ENCODE data around the gene EIF5.
"Not testable (repeated sequence)": the region's sequence is repeated elsewhere in the genome, so short reads cannot be mapped to it uniquely, and the experiment has no call there.

The EIF5 gene

DNA sequence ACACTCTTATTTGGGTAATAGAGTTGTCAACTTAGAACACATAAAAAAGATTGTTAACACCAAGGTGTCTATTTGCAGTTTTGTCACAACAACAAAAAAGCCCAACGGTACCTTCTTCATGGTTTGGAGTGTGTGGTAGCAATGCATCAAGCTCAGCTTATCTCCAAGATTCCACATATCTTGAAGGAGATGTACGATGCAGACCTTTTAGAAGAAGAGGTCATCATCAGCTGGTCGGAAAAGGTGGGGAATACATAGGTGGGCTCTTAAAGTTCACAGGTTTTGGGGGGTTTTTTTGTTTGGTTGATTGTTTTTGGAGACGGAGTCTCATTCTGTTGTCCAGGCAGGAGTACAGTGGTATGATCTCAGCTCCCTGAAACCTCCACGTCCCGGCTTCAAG lies 5.5 kb downstream of the EIF5 start:
- no peak for DNase-seq

DNA sequence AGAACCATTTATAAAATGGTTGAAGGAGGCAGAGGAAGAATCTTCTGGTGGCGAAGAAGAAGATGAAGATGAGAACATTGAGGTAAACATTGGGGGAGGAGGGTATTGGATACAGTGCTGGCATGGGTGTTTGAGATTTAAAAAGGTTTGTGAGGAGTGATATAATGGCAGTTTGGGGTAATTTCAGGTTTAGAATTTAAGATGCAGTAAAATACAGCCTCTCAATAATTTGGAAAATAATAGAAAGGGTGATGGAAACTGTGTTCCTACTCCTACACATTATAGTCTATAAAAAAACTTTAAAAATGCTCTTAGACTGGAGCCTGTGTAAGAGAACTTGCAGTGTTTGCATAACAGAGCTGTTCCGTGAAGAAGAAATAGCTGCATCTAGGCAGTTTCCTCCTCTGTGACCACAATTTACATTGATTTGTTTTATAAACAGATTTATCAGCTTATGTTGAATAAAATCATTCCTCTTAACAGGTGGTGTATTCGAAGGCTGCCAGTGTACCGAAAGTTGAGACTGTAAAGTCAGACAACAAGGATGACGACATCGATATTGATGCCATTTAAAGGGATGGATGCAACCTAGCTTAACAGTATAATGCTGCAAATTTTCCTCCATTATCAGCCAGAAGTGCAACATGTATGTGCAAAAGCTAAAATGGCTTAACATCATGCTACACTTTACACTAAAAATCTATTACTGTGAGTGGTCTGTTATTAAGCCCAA lies 6.6 kb downstream of the EIF5 start:
- DNase-seq, result no peak

DNA sequence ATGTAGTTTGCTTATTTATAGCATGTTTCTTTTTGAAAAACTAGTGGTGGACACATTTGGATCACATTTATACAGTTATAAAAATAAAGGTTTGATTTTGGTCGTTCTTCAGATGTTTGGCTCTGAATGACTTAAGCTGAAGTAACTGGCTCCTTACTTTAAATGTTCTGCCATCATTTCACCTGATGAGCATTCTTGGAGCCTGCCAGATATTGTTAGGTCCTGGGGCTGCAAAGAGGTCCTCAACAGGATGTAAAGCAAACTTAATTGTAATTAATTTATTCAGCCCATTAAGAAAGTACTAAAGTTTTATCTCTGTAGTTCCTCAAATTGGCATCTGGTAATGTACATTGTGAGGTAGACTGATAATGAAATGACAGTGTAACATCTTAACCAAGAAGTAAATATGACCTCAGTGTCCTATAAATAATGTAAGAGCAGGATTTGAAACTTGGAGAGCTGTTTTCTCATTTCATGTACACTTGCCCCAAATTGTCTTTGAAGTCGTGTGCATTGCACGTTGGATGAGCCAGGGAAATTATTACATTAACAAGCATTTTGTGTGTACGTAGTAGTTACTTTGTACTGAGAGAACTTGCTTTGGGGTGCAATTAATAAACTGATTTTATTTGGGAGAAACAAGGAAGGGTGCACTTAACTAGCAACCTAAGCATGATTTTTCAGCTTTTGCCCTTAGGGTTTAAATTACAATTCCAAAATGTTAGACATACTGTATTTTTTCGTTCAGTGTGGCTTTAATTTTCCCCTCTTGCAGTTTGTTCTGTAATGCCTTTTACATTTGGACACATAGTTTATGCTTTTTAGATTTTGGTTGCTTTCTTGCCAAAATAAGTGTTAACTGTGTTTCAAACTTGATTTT lies 7.5 kb downstream of the EIF5 start:
- no peak for DNase-seq

- no peak for DNase-seq
These were observed 9.3 kb downstream of the EIF5 start for GRCh38 chr14:103343164-103343879.

- DNase-seq, result no peak
These were observed 10.1 kb downstream of the EIF5 start for GRCh38 chr14:103343905-103344797.

DNA sequence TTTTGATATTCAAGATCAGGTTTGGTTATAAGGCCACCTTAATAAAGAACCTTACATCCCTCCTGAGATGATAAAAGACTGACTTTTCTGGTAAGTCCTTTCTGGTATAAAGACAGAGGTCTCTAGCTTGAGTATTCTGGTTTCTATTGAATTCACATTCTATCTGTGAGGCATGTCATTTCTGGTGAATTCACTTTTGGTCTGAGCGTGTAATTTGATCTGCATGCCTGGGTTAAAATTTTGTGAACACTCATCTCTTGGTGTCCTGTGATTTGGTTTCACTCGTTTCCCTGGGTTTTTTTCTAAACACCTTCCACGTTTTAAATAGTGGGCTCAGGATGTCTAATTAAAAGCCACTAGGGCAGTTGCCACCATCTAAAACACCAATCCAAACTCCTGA lies 12.2 kb downstream of the EIF5 start:
- no peak for DNase-seq

DNA sequence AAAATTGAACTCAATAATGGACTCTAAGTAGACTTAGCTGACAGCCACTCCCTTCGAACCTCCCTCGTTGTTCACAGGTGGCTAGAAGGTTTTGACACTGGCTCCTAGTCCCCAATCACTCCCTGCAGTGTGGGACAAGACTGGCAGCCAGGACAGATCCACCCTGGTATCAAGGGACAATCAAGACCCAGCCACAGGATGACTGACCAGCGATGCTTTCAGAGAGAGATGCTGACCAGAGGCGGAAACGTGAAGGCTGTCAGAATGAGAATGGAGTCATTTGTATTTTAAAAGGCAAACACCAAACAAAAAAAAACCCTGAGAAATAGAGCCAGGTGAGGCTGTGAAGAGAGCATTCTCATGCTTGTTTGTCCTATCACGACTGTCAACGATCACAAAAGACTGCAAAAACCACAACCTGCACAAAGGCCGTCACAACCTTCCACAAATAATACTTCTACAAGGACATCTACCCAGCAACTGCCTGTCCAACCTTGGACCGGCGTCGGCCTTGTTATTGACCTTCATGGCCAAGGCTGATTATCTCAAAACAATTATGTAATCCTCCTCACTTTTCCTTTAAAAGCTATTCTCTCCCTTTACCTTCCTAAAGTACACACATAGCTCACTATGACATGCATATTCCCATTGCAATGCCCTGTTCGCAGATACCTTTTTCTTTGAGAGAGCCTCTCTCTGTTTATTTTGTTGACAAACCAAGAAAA lies 13.2 kb downstream of the EIF5 start:
- no peak for DNase-seq

DNA sequence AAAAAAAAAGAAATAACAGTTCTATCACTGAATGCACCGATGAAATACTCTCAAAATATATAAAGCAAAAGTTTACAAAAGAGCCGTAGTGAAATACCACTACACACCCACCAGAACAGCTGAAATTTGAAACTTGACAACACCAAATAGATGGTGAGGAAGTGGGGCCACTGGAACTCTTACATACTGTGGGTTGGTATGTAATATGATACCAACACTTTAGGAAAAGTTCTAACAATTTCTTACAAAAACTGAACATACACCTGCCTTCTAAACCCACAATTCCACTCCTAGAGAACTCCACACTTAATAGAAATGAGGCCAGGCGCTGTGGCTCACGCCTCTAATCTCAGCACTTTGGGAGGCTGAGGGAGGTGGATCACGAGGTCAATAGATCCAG lies 14.1 kb downstream of the EIF5 start:
- DNase-seq, result no peak

- no peak for DNase-seq
These were observed 15.9 kb downstream of the EIF5 start for GRCh38 chr14:103349982-103350381.

DNA sequence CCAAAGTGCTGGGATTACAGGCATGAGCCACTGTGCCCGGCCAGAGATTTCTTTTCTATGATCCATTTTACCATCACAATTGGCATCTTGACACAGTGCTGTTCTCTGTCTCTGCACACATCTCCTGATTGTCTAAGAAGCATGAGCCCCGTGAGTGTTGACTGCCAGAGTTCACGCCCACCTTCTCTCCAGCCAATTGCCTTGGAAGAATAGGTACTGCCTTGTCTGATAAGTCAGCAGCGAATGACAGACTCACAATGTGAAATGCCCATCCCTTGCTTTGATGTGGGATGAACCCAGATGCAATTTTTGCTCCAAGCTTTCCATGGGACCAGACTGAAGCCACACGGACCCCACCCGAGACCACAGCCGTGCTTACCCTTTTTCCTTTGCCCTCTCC lies 19.3 kb downstream of the EIF5 start:
- DNase-seq, result no peak

DNA sequence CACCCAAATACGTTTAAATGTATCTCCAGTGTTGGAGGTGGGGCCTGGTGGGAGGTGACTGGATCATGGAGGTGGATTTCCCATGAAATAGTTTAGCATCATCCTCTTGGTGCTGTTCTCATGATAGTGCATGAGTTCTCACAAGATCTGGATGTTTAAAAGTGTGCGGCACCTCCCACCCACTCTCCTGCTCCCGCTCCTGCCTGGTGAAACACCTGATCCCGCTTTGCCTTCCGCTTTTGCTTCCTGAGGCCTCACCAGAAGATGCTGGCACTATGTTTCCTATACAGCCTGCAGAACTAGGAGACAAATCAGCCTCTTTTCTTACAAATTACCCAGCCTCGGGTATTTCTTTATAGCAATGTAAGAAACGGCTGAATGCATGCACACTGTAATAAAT lies 20.1 kb downstream of the EIF5 start:
- DNase-seq, result no peak

DNA sequence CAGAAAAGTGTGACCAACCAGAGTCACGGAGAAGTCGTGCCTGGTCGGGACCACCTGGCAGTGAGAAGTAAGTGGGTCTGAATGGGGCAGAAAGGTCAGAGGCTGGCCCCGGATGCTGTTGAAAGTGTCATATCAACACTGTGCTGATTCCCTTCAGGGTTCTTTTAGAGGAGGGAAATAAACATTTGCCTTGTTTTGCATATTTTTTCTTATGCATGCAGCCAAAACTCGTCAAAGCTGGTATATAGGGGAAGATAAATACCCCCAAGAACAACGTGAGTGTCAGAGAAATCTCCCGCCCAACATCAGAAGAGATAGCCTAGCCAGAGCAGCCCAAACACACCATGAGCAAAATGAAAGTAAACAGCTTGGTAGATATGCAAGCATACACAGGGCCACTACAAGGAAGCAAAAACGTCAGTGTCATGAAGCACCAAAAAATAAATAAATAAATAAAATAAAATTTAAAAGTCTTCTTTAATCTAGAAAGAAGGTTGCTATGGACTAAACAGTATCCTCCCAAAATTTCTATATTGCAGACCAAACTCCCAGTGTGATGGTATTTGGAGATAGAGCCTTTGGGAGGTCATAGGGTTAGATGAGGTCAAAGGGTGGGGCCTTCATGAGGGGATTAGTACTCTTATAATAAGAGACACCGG lies 22.1 kb downstream of the EIF5 start:
- DNase-seq, result no peak

DNA sequence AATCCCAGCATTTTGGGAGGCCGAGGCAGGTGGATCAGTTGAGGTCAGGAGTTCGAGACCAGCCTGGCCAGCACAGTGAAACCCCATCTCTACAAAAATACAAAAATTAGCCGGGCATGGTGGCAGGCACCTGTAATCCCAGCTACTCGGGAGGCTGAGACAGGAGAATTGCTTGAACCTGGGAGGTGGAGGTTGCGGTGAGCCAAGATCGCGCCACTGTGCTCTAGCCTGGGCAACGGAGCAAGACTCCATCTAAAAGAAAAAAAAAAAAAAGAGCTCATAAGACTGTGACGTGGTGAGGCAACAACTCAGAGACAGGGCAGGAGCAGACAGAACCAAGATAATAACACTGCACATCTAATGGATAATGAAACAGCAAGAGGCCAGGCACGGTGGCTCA lies 23.5 kb downstream of the EIF5 start:
- not testable (repeated sequence) for DNase-seq

DNA sequence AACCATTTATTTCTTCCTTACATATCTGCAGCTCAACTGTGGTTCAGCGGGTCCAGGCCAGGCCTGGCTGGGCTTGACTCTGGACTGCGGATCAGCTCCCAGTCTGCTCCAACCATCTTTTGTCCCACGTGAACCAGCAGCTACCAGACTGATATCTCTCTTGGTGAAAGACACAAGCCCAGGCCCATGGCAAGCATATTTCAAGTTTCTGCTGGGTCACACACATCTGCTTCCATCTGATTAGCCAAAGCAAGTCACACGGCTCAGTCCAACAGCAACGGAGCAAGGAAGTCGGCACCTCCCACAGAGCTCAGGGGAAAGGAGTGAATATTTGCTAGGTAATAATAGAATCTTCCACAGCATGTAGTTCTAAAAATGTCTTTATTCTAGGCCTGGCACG lies 26.5 kb downstream of the EIF5 start:
- no peak for DNase-seq

GRCh38 chr14:103361867-103362266 lies 27.8 kb downstream of the EIF5 start:
- no peak for DNase-seq

- DNase-seq, result no peak
These were observed 28.7 kb downstream of the EIF5 start for GRCh38 chr14:103362780-103363179.

DNA sequence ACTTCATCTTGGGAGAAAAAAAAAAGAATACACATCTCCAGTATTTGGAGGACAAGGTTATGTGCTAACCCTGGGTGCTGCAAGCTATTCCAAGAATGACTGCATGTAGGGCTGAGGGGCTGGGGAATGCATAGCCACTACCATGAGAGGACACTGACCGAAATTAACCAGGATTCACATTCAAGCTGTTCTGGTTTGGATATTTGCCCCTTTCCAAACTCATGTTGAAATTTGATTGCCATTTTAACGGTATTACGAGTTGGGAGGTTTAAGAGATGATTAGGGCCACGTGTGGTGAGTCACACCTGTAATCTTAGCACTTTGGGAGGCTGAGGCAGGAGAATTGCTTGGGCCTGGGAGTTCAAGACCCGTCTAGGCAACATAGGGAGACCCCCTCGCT lies 32.7 kb downstream of the EIF5 start:
- DNase-seq, result no peak

- no peak for DNase-seq
These were observed 34.0 kb downstream of the EIF5 start for GRCh38 chr14:103367995-103368394.

DNA sequence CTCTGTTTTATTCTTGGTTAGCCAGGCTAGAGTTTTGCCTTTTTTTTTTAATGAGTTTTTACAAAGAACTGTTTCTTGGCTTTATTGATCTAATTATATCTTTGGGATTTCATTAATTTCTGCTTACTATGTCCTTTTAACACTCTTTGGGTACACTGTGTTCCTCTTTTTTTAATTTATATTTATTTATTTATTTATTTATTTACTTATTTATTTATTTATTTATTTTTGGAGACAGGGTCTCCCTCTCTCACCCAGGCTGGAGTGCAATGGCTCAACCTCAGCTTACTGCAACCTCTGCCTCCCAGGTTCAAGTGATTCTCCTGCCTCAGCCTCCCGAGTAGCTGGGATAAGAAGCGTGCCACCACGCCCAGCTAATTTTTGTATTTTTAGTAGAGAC lies 36.0 kb downstream of the EIF5 start:
- no peak for DNase-seq

- no peak for DNase-seq
These were observed 38.0 kb downstream of the EIF5 start for GRCh38 chr14:103372017-103372416.
